Upper lobe of left lung (tissue), 4 donors: Measurements from ENCODE around the gene KCNMA1.

Experiments
- CTCF ChIP-seq, 6 experiments: fragments of 450-650 bp in 4 of 6; fragments of 200-600 bp in 2 of 6; sonication (generic) in 2 of 6; IDR thresholded peaks; one replicate each; pipeline ENCODE4 v1.5.1; 2016 to 2019; ENCODE audit warnings: antibody characterized with exemption in 6 of 6
- POLR2A ChIP-seq, 4 donors: fragments of 450-650 bp; IDR thresholded peaks; one replicate each; pipeline ENCODE4 v1.5.1; 2016 to 2017; ENCODE audit warnings: antibody characterized with exemption in 4 of 4, mild to moderate bottlenecking in 2 of 4
- POLR2AphosphoS5 ChIP-seq, 2 donors: sonication (generic); formaldehyde crosslinking; IDR thresholded peaks; one replicate each; pipeline ENCODE4 v1.5.1; 2017; ENCODE audit warnings: antibody characterized with exemption in 2 of 2

- no peak for TF ChIP-seq CTCF (IDR thresholded peaks at IDR 0.05)
- no peak for TF ChIP-seq POLR2A (IDR thresholded peaks at IDR 0.05)
- TF ChIP-seq POLR2AphosphoS5 (IDR thresholded peaks at IDR 0.05): no peak
These were observed 32.1 kb downstream of the KCNMA1 start for GRCh38 chr10:77605466-77605865.
